HG03196 (cell line): ENCODE data around the gene ARHGEF10L.

Source experiments
- ATAC-seq: cut with Tn5 transposase; IDR thresholded peaks from one replicate; pipeline ENCODE4 v1.9.1; 2021; ENCODE audit not compliant: unreplicated experiment

ARHGEF10L gene

GRCh38 chr1:17672226-17672625 lies 132.7 kb downstream of the ARHGEF10L start:
- no peak for ATAC-seq

DNA sequence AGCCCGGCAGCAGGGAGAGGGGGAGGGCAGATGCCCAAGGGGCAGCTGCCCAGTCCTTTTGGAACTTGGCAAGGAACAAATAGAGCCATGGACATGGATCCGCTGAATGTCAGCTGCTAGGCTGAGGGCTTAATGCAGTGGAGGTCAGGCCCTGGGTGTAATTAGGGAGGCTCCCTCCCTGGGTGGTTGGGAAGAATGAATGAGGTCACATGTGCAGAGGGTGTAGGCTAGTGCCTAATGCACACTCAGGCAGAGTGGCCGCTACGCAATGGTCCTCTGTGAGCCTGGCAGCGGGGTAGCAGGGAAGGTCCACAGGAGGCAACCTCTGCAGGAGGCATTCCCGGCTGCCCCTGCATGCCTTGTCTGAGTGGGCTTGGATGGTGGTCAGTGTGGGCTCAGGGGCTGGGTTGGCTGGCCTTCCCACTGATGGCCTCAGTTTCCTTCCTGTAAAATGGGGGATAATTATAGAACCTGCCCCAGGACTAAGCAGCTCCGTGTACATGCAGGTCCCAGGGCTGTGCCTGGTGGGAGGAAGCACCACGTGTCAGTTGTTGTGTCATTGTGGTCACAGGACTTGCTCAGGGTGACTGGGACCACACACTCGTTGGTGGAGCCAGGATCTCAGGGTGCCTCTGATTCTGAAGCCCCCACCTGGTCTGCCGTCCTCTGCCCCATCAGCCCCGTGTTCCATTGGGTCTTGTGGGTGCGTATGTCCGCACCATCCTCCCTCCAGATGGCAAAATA lies 134.0 kb downstream of the ARHGEF10L start:
- no peak for ATAC-seq

GRCh38 chr1:17674726-17675500 lies 135.4 kb downstream of the ARHGEF10L start:
- no peak for ATAC-seq

GRCh38 chr1:17675744-17676143 lies 136.2 kb downstream of the ARHGEF10L start:
- ATAC-seq: no peak

DNA sequence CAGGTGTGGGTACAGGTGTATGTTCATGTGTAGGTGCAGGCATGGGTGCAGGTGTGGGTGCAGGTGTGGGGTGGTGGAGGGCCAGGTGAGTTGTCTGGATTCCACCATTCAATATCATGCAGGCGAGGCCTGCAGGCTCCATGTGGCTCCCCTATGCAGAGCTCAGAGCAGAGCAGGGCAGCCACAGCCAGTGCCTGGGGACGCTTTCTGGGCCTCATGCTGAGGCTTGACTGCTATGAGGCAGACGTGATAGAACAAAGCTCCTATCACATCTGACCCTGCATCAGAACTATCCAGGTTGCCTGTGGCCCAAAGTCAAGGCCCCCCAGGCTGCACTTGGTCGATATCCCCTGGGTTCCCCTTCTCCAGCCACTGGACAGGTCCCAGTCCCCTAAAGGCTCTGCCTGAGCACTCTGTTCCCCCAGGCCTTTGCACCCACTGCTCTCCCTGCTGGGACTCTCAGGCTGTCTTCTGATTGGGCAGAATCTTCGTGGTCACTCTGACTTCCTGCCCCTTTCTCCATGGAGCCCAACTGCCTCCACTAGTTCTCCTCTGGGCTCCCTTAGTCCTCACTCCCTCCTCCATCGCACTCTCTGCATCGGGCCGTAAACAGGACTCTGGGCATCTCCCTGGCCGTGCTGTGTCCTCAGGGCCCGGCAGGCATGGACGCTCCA lies 137.0 kb downstream of the ARHGEF10L start:
- no peak for ATAC-seq

- no peak for ATAC-seq
Measured at GRCh38 chr1:17678011-17678410, 138.5 kb downstream of the ARHGEF10L start.

DNA sequence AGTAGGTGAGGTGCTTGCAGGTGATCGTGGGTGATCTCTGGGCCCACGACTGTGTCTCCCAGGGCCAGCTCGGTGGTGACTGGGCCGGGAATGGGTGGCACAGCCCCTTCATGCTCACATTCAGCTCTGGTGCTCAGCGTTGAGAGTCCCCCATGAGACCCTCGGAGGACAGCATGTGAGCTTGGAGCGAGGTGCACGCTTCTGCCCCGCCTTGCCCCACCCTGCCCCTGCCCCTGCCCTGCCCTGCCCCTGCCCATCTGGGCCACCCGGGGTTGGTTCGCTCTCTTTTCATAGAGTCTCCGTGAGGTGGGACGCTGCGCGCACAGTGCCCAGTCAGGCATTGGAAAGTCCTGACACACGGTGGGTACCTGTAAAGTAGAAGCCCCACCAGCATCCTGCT lies 140.4 kb downstream of the ARHGEF10L start:
- ATAC-seq: no peak

DNA sequence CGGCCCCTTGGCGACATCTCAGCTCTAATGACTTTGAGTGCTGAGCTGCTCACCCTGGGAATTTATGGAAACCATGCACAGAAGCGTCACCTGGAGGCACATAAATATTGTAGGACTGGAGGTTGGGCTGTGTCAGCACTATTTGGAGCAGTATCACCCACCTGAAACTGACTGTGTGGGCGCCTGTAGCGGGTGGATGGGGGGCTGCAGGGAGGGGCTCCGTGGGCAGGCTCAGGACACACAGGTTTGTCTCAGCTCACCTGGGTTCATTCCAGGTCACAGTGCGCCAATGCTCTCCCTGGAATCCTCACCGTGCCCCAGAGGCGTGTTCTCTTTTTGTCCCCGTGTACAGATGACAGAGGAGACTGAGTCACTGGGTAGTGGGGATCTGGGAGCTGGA lies 140.8 kb downstream of the ARHGEF10L start:
- no peak for ATAC-seq

DNA sequence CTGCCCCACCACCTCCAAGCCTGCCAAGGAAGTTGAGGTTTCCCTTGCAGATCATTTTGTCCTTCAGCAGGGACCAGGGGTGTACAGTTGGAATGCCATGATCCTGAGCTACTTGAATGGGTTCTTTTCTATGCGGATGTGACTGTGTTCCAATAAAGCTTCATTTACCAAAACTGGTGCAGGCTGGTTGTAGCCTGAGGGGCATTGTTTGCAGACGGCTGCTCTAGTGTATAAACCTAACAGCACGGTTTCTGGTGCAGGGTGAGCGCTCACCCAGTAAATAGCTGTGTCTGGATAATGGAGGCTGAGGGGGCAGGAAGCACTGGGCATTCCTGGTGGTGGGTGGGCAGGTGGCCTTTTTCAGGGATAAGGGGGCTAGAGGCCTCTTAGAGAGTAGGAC lies 142.9 kb downstream of the ARHGEF10L start:
- no peak for ATAC-seq

- ATAC-seq: no peak
Measured at GRCh38 chr1:17683598-17683997, 144.1 kb downstream of the ARHGEF10L start.

- no peak for ATAC-seq
Measured at GRCh38 chr1:17684810-17685209, 145.3 kb downstream of the ARHGEF10L start.

DNA sequence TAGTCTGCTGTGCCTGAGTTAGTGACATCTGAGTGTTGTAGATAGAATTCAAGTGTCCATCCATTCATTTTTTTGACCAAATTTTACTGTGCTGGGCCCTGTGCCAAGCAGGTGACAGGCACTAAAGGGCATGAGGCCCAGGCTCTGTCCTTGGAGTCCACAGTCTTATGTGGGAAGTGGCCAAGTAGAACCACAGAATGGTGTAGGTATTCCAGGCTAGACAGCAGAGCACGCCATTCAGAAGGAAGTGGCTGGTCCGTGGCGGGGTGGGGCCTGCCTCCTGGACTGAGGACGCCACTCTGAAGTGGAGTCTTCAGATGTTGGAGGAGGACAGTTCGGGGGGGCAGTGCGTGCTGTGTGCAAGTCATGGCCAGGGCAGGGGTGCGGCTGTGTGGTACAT lies 146.8 kb downstream of the ARHGEF10L start:
- ATAC-seq: no peak

- no peak for ATAC-seq
Measured at GRCh38 chr1:17687145-17687544, 147.6 kb downstream of the ARHGEF10L start.

- ATAC-seq: no peak
Measured at GRCh38 chr1:17688217-17688810, 148.8 kb downstream of the ARHGEF10L start.

GRCh38 chr1:17689011-17689410 lies 149.5 kb downstream of the ARHGEF10L start:
- no peak for ATAC-seq

- no peak for ATAC-seq
Measured at GRCh38 chr1:17690906-17691634, 151.6 kb downstream of the ARHGEF10L start.

GRCh38 chr1:17692645-17693044 lies 153.1 kb downstream of the ARHGEF10L start:
- ATAC-seq: no peak

GRCh38 chr1:17696417-17697301 lies 157.2 kb downstream of the ARHGEF10L start:
- no peak for ATAC-seq

- ATAC-seq: no peak
Measured at GRCh38 chr1:17697458-17697857, 158.0 kb downstream of the ARHGEF10L start.

GRCh38 chr1:17699581-17699980 lies 160.1 kb downstream of the ARHGEF10L start:
- ATAC-seq: no peak
